NCI-H2107 treated with DMSO at 0.1 percent for 48 hours (cell line): ENCODE measurements around the gene HUS1B.

Source experiments
- DNase-seq: peaks from one replicate; lab custom pipeline; 2025; ENCODE audit not compliant: unreplicated experiment; lab: John Stamatoyannopoulos, UW

Gene HUS1B

DNA sequence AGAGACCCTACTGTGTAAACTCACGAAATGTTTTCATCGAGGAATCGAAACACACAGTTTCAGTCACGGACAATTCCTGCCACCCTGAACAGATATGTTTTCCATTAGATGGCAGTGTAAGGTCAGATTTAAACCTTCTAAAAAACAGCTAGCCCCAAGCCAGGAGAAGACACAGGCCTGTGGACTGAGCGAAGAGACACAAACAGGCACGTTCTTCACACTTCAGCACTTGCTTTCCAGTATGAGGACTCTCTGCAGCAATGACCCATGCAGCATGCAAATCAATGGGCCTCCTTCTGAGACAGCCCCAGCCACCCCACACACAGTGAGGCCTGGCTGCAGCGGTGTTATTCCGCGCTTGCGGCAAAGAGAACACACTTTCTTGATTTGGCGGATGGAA, 31.9 kb downstream of the HUS1B start:
- no peak for DNase-seq

DNA sequence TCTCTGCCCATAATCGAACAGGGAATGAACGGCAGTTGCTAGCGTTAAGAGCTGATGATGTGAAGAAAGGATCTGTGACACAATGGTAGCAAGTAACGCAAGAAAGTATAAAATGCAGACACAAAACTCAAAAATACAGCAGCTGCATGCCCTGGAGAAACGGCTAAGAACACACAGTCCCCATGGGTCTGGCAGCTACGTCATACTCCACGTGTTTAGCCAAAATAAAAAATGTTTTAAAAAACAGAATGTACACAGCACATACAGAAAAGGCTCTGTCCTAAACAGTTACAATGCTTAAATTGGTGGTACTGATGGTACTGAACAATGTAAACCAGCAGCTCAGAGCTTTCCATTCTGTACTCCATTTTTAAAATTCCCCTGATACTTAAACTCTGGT, 34.4 kb downstream of the HUS1B start:
- no peak for DNase-seq

DNA sequence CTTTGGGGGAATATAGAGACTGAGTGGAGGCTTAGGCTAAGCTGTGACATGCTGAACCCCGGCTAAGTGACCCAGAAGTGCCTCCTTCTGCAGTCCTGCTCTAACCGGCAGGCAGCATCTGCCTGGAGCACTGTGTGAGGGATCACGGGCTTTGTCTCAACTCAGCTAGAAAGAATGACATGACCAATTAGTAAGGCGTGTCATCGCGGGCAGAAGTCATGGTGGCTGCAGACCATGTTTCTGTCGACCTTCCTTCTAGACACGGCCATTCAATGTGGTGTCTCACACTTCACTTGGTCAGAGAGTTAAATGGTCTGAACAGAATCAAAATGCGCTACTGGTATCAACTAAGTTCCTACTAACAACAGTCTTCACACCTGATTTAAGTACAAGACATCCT, 35.0 kb downstream of the HUS1B start:
- DNase-seq: no peak

DNA sequence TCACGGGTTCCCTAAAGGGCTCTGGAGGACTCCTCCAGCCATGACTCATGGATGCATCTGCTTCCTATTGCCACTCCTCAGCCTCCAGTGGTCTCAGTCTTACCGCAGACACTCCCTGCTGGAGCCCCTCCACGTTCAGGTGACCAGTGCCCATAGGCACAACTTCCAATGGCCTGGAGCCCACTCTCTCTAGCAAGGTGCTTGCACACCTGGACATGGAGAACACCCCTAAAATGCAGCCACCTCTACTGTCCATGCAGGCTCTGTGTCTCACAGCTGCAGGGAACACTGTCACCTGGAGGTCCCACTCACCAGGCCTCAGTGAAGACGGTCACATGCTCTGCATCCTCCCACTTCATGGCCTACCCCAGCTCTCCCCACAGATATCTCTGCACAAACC, 36.0 kb downstream of the HUS1B start:
- no peak for DNase-seq

DNA sequence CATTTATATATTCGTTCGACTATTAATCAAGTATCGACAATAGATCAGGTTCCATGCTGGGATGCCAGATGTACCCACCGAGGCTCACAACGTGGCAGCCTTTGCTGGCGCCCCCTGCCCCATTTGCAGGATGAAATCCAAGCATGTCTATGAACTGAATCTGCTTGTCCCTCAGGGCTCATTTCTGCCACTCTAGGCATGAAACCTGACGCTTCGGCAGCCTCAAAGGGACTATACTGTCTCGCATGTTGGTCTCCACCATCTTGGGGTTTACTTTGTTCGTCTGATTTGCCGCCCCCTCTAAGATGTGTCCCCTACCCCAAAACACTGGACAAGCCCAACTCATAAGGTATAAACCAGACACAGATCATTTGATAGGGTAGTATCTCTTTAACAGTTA, 36.7 kb downstream of the HUS1B start:
- no peak for DNase-seq

DNA sequence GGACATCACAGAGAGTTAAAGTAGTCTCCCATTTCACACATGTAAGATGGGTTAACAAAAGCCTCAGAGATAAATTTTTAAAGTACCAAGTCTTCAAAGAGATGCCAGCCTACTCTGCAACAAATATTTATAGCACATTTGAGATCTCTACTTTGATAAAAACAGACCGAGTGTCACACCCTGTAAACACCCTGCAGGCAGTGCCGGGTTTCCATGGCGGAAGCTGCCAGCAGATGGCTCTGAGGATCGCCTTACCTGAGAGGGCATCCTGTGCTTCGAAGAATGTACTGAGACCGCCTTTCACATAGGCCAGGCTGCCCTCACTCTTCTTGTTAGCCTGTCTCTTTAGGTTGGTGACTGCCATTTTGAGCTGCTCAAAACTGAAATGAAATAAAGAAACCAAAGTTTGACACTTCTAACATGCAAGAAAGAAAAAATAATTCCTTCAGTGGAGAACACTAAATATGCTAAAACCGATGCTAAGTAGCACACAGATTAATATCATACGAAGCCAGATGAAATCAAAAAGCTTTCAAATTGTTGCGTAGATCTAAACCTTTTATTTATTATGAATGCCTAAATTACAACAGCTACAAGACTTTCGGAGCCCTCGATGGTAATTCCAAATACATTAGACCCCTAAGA, 39.3 kb downstream of the HUS1B start:
- no peak for DNase-seq

DNA sequence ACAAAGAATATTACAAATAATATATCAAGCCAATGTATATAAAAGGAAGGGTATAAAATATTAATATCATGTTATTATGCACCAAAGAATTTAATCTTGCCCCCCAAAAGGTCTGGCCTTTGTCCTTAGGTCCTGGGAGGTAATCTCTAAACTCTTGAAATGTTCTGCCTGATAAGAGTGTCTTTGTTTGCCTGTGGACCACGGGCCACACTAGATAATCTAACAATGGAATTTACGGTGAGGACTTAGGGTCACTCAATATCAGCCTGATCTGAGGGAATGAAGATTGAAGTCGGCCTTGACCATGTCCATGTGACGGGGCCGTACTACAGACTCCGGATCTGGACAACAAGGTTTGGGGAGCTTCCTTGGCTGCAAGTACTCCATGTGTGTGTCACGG, 42.9 kb downstream of the HUS1B start:
- DNase-seq: no peak

DNA sequence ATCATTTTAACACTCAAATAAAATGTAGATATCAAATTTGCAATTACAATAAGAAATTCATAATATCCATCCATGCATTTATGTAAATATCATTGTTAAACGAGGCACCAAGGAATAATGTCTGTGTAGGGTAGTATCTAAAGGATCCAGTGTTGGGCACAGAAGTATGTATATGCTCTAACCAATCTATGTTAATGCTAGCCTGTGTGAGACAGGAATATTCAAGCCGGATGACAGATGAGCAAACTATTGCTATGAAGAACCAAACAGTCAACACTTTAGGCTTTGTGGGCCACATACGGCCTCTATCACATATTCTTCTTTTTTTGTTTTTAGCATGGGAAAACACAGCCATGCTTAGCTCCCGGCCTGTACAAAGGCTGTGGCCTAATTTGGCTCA, 45.0 kb downstream of the HUS1B start:
- DNase-seq: no peak

DNA sequence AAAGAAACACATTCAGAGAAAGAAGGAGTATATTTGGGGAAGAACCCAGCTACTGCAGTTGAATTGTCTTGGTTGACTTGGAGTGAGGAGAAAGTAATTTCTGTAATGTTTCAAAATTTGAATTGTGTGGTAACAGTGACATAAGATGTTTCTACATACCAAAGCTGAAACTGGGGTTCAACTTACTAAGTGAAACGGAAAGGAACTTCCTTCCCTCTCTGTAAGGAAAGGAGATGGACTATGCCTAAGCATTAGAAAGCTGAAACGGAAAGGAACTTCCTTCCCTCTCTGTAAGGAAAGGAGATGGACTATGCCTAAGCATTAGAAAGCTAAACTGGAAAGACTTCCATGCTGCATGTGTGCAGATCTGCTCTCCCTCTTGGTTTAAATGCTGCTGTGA, 46.0 kb downstream of the HUS1B start:
- no peak for DNase-seq

DNA sequence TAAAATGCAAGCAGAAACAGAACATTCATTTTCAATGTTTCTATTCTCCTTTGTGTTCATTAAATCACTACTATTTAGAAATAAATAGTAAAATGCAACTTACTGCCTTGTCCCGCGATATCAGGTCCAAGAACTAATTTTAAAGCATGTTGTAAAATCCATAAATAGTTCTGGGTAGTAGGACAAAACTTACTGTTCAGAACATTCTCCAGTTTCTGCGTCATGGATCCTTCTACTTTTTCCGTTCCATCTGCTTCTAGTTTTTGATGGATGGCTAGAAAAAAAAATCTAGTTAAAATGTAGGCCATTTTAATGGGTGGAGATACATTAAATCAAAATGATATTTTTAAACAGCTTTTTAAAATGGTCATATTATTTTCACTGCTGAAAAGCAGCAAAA, 47.0 kb downstream of the HUS1B start:
- no peak for DNase-seq

DNA sequence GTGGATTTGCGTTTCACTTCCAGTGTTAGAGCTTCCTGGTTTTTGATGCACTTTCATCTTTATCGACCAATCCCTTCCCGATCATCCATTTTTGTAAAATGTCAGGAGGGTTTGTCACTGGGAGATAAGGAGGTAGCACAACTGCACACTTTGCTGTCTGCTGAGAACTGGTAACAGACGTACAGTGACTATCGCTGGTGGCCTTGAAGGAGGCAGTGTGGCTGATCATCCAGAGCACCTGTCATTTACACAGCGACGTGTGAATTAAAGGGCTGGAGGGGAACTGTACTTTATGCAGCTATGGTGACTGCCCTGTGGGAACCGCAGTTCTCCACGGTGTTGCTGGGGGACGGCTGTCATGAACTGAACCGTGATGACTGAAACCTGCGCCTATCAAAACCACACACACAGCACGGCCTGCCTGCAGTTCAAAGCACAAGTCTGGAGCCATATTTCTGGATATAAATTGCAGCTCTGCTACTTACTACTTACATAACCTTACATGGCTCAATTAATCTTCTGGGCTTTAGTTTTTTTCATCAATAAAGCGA, 50.0 kb downstream of the HUS1B start:
- no peak for DNase-seq
